Esophagus muscularis mucosa (tissue), 3 donors: ENCODE measurements around the gene RNF5.

Source experiments
- POLR2AphosphoS5 ChIP-seq, 2 donors: sonication (generic); formaldehyde crosslinking; IDR thresholded peaks; one replicate each; pipeline ENCODE4 v1.6.1; 2017; ENCODE audit warnings: antibody characterized with exemption in 2 of 2
- TF ChIP-seq, protein P1 (sequence below), 3 experiments: fragments of 200-600 bp in 2 of 3; fragments of 450-650 bp in 1 of 3; sonication (generic) in 2 of 3; IDR thresholded peaks; one replicate each; pipeline ENCODE4 v1.5.1; 2017 to 2019; ENCODE audit warnings: antibody characterized with exemption in 3 of 3, mild to moderate bottlenecking in 2 of 3, moderate library complexity in 1 of 3

DNA sequence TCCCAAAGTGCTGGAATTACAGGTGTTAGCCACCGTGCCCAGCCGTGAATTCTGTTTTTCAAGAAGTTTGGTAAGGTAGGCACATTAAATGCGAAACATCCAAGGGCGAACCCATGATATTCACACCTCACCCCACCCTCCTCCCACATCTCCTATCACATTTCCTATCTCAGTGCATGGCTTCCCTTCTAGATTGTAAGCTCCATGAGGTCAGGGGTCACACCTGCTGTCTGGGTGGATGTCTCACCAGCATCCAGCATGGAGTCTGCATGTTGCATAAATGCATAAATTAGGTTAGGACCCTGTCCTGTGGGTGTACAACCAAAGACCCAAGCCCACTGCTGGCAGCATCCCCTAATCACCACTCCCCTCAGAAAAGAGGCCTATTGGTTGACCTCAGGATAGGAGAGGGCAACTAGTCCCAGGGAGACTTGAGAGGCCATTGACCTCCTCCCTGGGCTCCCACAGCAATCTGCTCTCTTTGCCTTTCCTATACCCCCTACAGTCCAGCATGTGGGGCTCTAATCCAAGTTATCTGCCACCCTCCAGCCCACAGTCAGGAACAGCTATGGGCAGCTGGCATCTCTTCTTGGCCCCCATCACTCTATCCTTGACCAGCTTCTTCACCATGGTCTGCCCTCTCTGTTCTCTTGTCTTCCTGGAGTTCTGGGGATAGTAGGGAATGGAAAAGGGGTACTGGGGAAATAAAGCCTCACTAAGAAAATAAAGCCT lies 30.6 kb upstream of the RNF5 start:
- no peak for TF ChIP-seq POLR2AphosphoS5 (IDR thresholded peaks at IDR 0.05)
- TF ChIP-seq, protein P1, sequence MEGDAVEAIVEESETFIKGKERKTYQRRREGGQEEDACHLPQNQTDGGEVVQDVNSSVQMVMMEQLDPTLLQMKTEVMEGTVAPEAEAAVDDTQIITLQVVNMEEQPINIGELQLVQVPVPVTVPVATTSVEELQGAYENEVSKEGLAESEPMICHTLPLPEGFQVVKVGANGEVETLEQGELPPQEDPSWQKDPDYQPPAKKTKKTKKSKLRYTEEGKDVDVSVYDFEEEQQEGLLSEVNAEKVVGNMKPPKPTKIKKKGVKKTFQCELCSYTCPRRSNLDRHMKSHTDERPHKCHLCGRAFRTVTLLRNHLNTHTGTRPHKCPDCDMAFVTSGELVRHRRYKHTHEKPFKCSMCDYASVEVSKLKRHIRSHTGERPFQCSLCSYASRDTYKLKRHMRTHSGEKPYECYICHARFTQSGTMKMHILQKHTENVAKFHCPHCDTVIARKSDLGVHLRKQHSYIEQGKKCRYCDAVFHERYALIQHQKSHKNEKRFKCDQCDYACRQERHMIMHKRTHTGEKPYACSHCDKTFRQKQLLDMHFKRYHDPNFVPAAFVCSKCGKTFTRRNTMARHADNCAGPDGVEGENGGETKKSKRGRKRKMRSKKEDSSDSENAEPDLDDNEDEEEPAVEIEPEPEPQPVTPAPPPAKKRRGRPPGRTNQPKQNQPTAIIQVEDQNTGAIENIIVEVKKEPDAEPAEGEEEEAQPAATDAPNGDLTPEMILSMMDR (IDR thresholded peaks at IDR 0.05): no peak
